Transverse colon (tissue), 4 donors: ENCODE results near the gene ARID3B. TPM values are rescaled to one million over a fixed set of nuclear protein-coding genes. Genes with fewer than 3 reads are reported as not detected.

Source experiments
- DNase-seq: peaks from one replicate; pipeline ENCODE4 v3.0.0-alpha.2; 2019
- H3K27ac ChIP-seq, 4 donors: fragments of 200-600 bp; sonication (generic); 2 replicates each; pipeline ENCODE4 v1.5.1; 2016 to 2018; ENCODE audit warnings: inconsistent platforms in 4 of 4
- H3K27me3 ChIP-seq: fragments of 200-600 bp; sonication (generic); 2 replicates; pipeline ENCODE4 v1.5.1; 2017; ENCODE audit warnings: inconsistent platforms
- H3K36me3 ChIP-seq, 4 donors: fragments of 200-600 bp; sonication (generic); 2 replicates each; pipeline ENCODE4 v1.5.1; 2017 to 2019; ENCODE audit warnings: inconsistent platforms in 4 of 4
- H3K4me1 ChIP-seq, 4 donors: fragments of 200-600 bp; sonication (generic); 2 replicates each; pipeline ENCODE4 v1.5.1; 2017 to 2020; ENCODE audit warnings: inconsistent platforms in 4 of 4
- H3K4me3 ChIP-seq, 4 donors: fragments of 200-600 bp; sonication (generic); 1 replicate in 1 of 4; 2 replicates in 3 of 4; pipeline versions ENCODE4 v1.5.1 to v1.6.1; 2017 to 2019; ENCODE audit warnings: inconsistent platforms in 4 of 4
- H3K9me3 ChIP-seq, 2 donors: fragments of 200-600 bp; sonication (generic); 2 replicates each; pipeline ENCODE4 v1.5.1; 2017 to 2019; ENCODE audit warnings: inconsistent platforms in 2 of 2
- CTCF ChIP-seq, 5 experiments: fragments of 200-600 bp in 3 of 5; fragments of 450-650 bp in 2 of 5; sonication (generic) in 3 of 5; IDR thresholded peaks; 1 replicate in 2 of 5; 2 replicates in 3 of 5; pipeline ENCODE4 v1.5.1; 2016 to 2017; ENCODE audit warnings: antibody characterized with exemption in 5 of 5, inconsistent platforms in 3 of 5, mild to moderate bottlenecking in 2 of 5, moderate library complexity in 1 of 5
- EP300 ChIP-seq: sonication (generic); formaldehyde crosslinking; IDR thresholded peaks from one replicate; pipeline ENCODE4 v1.6.1; 2017; ENCODE audit warnings: antibody characterized with exemption, low read depth
- POLR2A ChIP-seq: fragments of 450-650 bp; IDR thresholded peaks from one replicate; pipeline ENCODE4 v1.6.1; 2016; ENCODE audit warnings: antibody characterized with exemption, mild to moderate bottlenecking, moderate library complexity
- POLR2AphosphoS5 ChIP-seq, 3 donors: sonication (generic); formaldehyde crosslinking; IDR thresholded peaks; one replicate each; pipeline ENCODE4 v1.6.1; 2016; ENCODE audit warnings: antibody characterized with exemption in 3 of 3
- WGBS, 2 donors: methylation state at CpG; one replicate each; pipeline ENCODE4 v1.1.5; 2018; ENCODE audit warnings: low coverage in 1 of 2; 5-methylcytosine and 5-hydroxymethylcytosine counted together
- in situ Hi-C, 4 donors: fragments of 200-750 bp; cut with MboI; loops; one replicate each; pipeline versions ENCODE4 v1.15.0 to v1.15.1; 2017; ENCODE audit warnings: low sequenced_read_pairs in 3 of 4, low pct_ligation_motif_present in 1 of 4, low pct_unique_long_range_greater_than_20kb in 1 of 4
- intact Hi-C: fragments of 100-400 bp; cut with DNase I; formaldehyde crosslinking; loops from one replicate; pipeline ENCODE4 v1.15.1; 2023; ENCODE audit warnings: low total_unique reads
- total RNA-seq, 4 donors: library from RNA; depleted of rRNA; stranded (reverse); fragments of >200 nt; gene quantifications; one replicate each; pipeline ENCODE4 v1.1.0, GENCODE V29; 2016

Gene ARID3B
- total RNA-seq, 4 donors from 2014 or later, result 9.6 to 25.8 (median 12.5) TPM

GRCh38 chr15:74542166-74543042 lies 1.4 kb downstream of the ARID3B start:
- Histone ChIP-seq H3K9me3 (no peaks in the 10 kb centered on the region), H3K4me1 (peaks cover 25 to 56% (median 40%) of the 10 kb centered on the region in 4 donors), H3K27me3 (no peaks in the 10 kb centered on the region), H3K36me3 (no peaks in the 10 kb centered on the region), H3K27ac (peak overlapping the region; percentile 85 to 94 (median 88)), H3K4me3 (peak overlapping the region in 2 of 4 donors; percentile 87 to 98)
- WGBS, 2 donors, result 48 to 57% methylated on average over 7 to 8 of the region's 8 CpGs
- TF ChIP-seq POLR2A (no peak), CTCF (IDR thresholded peaks at IDR 0.05) (no peak), POLR2AphosphoS5 (IDR thresholded peaks at IDR 0.05) (no peak), EP300 (no peak)
- in situ Hi-C loops, result no loop called here
- no peak for DNase-seq
- intact Hi-C loops, result no loop called here

- H3K27ac ChIP-seq, result no peak overlapping the region
- no peak overlapping the region for H3K4me3 ChIP-seq
- intact Hi-C loops (no loop called here), in situ Hi-C loops (no loop called here)
- peaks cover 25 to 61% (median 40%) of the 10 kb centered on the region in 4 donors for H3K4me1 ChIP-seq
- no peaks in the 10 kb centered on the region for H3K9me3 ChIP-seq
- TF ChIP-seq CTCF (IDR thresholded peaks at IDR 0.05) (no peak), POLR2A (no peak), EP300 (no peak), POLR2AphosphoS5 (IDR thresholded peaks at IDR 0.05) (no peak)
- no peaks in the 10 kb centered on the region for H3K36me3 ChIP-seq
- 65 to 69% methylated on average over 3 of the region's 3 CpGs for WGBS, 2 donors
- no peak for DNase-seq
- no peaks in the 10 kb centered on the region for H3K27me3 ChIP-seq
Measured at GRCh38 chr15:74543043-74543422, 2.0 kb downstream of the ARID3B start.

GRCh38 chr15:74543583-74543982 lies 2.6 kb downstream of the ARID3B start:
- in situ Hi-C loops (no loop called here), intact Hi-C loops (no loop called here)
- H3K9me3 ChIP-seq, result no peaks in the 10 kb centered on the region
- 43% methylated on average over 2 to 3 of the region's 3 CpGs for WGBS, 2 donors
- no peaks in the 10 kb centered on the region for H3K27me3 ChIP-seq
- no peak for DNase-seq
- H3K4me3 ChIP-seq, result no peak overlapping the region
- no peaks in the 10 kb centered on the region for H3K36me3 ChIP-seq
- no peak overlapping the region for H3K27ac ChIP-seq
- peaks cover 25 to 67% (median 40%) of the 10 kb centered on the region in 4 donors for H3K4me1 ChIP-seq
- TF ChIP-seq EP300 (no peak), CTCF (IDR thresholded peaks at IDR 0.05) (peak in 2 of 5 experiments; percentile 7 to 13)

- Histone ChIP-seq H3K27ac (no peak overlapping the region), H3K27me3 (no peaks in the 10 kb centered on the region), H3K9me3 (no peaks in the 10 kb centered on the region), H3K4me1 (peaks cover 20 to 59% (median 33%) of the 10 kb centered on the region in 4 donors), H3K36me3 (no peaks in the 10 kb centered on the region), H3K4me3 (no peak overlapping the region)
- intact Hi-C loops, result no loop called here
- no peak for TF ChIP-seq CTCF (IDR thresholded peaks at IDR 0.05)
- TF ChIP-seq POLR2AphosphoS5 (IDR thresholded peaks at IDR 0.05), result no peak
- TF ChIP-seq EP300, result no peak
- no peak for TF ChIP-seq POLR2A
- in situ Hi-C loops, result no loop called here
- DNase-seq, result no peak
Measured at GRCh38 chr15:74545086-74545485, 4.1 kb downstream of the ARID3B start.
